ENCODE data around the gene SRSF7.

DNA sequence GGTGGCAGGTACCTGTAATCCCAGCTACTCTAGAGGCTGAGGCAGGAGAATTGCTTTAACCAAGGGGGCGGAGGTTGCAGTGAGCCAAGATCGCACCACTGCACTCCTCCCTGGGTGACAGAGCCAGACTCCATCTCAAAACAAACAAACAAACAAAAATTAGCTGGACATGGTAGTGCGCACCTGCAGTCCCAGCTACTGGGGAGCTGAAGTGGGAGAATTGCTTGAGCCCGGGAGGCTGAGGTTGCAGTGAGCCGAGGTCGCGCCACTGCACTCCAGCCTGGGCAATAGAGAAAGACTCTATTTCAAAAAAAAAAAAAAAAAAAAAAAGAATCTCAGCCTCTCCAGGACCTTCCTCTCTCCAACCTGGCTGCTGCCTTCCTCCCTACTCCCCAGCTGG is 20.1 kb downstream of the SRSF7 start:
- TF ChIP-seq PKNOX1 (IDR thresholded peaks at IDR 0.05) = no peak
- TF ChIP-seq BHLHE40 (IDR thresholded peaks at IDR 0.05; ENCODE audit: borderline replicate concordance) = no peak
- no peak for TF ChIP-seq TARDBP (IDR thresholded peaks at IDR 0.05)
- no peak for TF ChIP-seq SP1 (IDR thresholded peaks at IDR 0.05)
- no peak for TF ChIP-seq HDGF (IDR thresholded peaks at IDR 0.05; ENCODE audit: borderline replicate concordance)

All from HEK293T (cell line).